Thoracic aorta (tissue), 2 donors: ENCODE data around the gene UBL7. TPM values are rescaled to one million over a fixed set of nuclear protein-coding genes. Genes with fewer than 3 reads are reported as not detected.

ENCODE experiments used
- ATAC-seq: fragments of 150-250 bp; one replicate; pipeline ENCODE4 v1.8.0; 2017; ENCODE audit warnings: low read depth; ENCODE audit not compliant: insufficient number of reproducible peaks, low FRiP score
- DNase-seq: peaks from one replicate; pipeline ENCODE4 v3.0.0-alpha.2; 2020; ENCODE audit warnings: low spot score
- H3K27ac ChIP-seq, 2 donors: fragments of 200-600 bp; sonication (generic); 1 replicate in 1 of 2; 2 replicates in 1 of 2; pipeline ENCODE4 v1.5.1; 2016; ENCODE audit warnings: mild to moderate bottlenecking in 2 of 2, moderate library complexity in 2 of 2
- H3K27me3 ChIP-seq: fragments of 200-600 bp; sonication (generic); replicated peaks from 2 replicates; pipeline ENCODE4 v1.6.0; 2016; ENCODE audit warnings: mild to moderate bottlenecking; ENCODE audit not compliant: insufficient read depth
- H3K36me3 ChIP-seq: fragments of 200-600 bp; sonication (generic); one replicate; pipeline ENCODE4 v1.5.1; 2016
- H3K4me1 ChIP-seq, 2 donors: fragments of 200-600 bp; sonication (generic); 1 replicate in 1 of 2; 2 replicates in 1 of 2; pipeline versions ENCODE4 v1.5.1 to v1.6.0; 2016; ENCODE audit warnings: low read depth in 2 of 2, mild to moderate bottlenecking in 1 of 2; ENCODE audit not compliant: control insufficient read depth in 1 of 2
- H3K4me3 ChIP-seq: fragments of 200-600 bp; sonication (generic); 2 replicates; pipeline ENCODE4 v1.5.1; 2016; ENCODE audit warnings: mild to moderate bottlenecking
- H3K9me3 ChIP-seq: fragments of 200-600 bp; sonication (generic); 2 replicates; pipeline ENCODE4 v1.5.1; 2016
- CTCF ChIP-seq: fragments of 200-600 bp; sonication (generic); IDR thresholded peaks from one replicate; pipeline ENCODE4 v1.5.1; 2019; ENCODE audit warnings: antibody characterized with exemption
- total RNA-seq, 2 donors: library from RNA; depleted of rRNA; stranded (reverse); fragments of >200 nt; gene quantifications; one replicate each; pipeline versions ENCODE4 v1.1.0 to v1.2.3, GENCODE V29; 2016

The UBL7 gene
- total RNA-seq, 2 donors from 2014 or later: 41.1 to 70.5 TPM

GRCh38 chr15:74396445-74397238 lies 64.3 kb downstream of the UBL7 start:
- TF ChIP-seq CTCF: no peak
- no peak overlapping the region for H3K4me3 ChIP-seq
- no peaks in the 10 kb centered on the region for H3K27me3 ChIP-seq
- ATAC-seq (no peak), DNase-seq (no peak)
- no peaks in the 10 kb centered on the region for H3K4me1 ChIP-seq
- no peaks in the 10 kb centered on the region for H3K36me3 ChIP-seq
- no peaks in the 10 kb centered on the region for H3K9me3 ChIP-seq
- no peak overlapping the region for H3K27ac ChIP-seq

DNA sequence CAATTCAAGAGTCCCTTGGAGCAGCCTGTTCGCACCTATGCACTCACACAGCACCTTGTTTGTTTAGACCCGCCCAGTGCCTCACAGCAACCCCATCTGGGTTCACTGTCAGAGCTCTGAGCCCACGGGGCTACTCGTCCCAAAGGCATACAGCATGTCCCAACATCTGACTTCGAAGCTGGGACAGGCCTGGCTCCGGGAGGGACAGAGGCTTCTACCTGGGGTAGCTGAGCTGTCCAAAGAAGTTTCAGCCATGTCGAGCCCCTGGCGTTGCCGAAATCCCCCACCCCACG lies 64.9 kb downstream of the UBL7 start:
- Histone ChIP-seq H3K4me1 (no peaks in the 10 kb centered on the region), H3K27me3 (no peaks in the 10 kb centered on the region), H3K9me3 (no peaks in the 10 kb centered on the region), H3K36me3 (no peaks in the 10 kb centered on the region), H3K4me3 (no peak overlapping the region), H3K27ac (no peak overlapping the region)
- no peak for ATAC-seq
- TF ChIP-seq CTCF: no peak
- DNase-seq: no peak

Other genes starting within 250 kb of the UBL7 start
- not detected for gene CCDC33, start 224.8 kb downstream of the UBL7 start, total RNA-seq
- not detected for gene CYP11A1, start 93.5 kb downstream of the UBL7 start, total RNA-seq
- gene SEMA7A, start 27.2 kb downstream of the UBL7 start, total RNA-seq: 1 to 10 TPM; 1.2 to 4.9 TPM
- gene ARID3B, start 80.1 kb upstream of the UBL7 start, total RNA-seq: 10 to 100 TPM in 1 of 2 donors, 1 to 10 TPM in 1; 8.9 to 15.0 TPM
- 100 to 1,000 TPM; 114 to 156 TPM for gene CLK3, start 154.7 kb upstream of the UBL7 start, total RNA-seq
- 10 to 100 TPM; 11.5 to 16.2 TPM for gene EDC3, start 234.9 kb upstream of the UBL7 start, total RNA-seq